Colon (tissue), 2 donors: Measurements from ENCODE around the gene SNX20.

Experiments used
- FAIRE-seq: peaks from 2 replicates; lab custom pipeline; 2012; peaks lifted over from hg19 to GRCh38; lab: Jason Lieb, UNC
- donor health status: control.
- donor health status: control.

SNX20 gene

GRCh38 chr16:50657241-50657640, 23.9 kb downstream of the SNX20 start:
- FAIRE-seq: no peak

- no peak for FAIRE-seq
Measured at GRCh38 chr16:50655558-50656055, 25.5 kb downstream of the SNX20 start.

- no peak for FAIRE-seq
Measured at GRCh38 chr16:50653633-50654519, 27.2 kb downstream of the SNX20 start.

- no peak for FAIRE-seq
Measured at GRCh38 chr16:50652836-50653425, 28.2 kb downstream of the SNX20 start.

GRCh38 chr16:50651835-50652438, 29.2 kb downstream of the SNX20 start:
- FAIRE-seq: no peak

GRCh38 chr16:50646345-50646744, 34.8 kb downstream of the SNX20 start:
- no peak for FAIRE-seq

- no peak for FAIRE-seq
Measured at GRCh38 chr16:50645563-50646220, 35.4 kb downstream of the SNX20 start.

GRCh38 chr16:50644729-50645128, 36.4 kb downstream of the SNX20 start:
- FAIRE-seq: no peak

- no peak for FAIRE-seq
Measured at GRCh38 chr16:50644245-50644644, 36.9 kb downstream of the SNX20 start.

- FAIRE-seq: no peak
Measured at GRCh38 chr16:50643192-50643591, 37.9 kb downstream of the SNX20 start.

GRCh38 chr16:50642349-50642748, 38.8 kb downstream of the SNX20 start:
- FAIRE-seq: no peak

- no peak for FAIRE-seq
Measured at GRCh38 chr16:50641818-50642187, 39.3 kb downstream of the SNX20 start.

GRCh38 chr16:50640919-50641817, 39.9 kb downstream of the SNX20 start:
- FAIRE-seq: no peak

- no peak for FAIRE-seq
Measured at GRCh38 chr16:50640391-50640790, 40.7 kb downstream of the SNX20 start.

- no peak for FAIRE-seq
Measured at GRCh38 chr16:50638816-50639670, 42.1 kb downstream of the SNX20 start.

GRCh38 chr16:50637716-50638602, 43.2 kb downstream of the SNX20 start:
- FAIRE-seq: no peak

GRCh38 chr16:50636753-50637374, 44.2 kb downstream of the SNX20 start:
- no peak for FAIRE-seq

- no peak for FAIRE-seq
Measured at GRCh38 chr16:50635505-50636392, 45.4 kb downstream of the SNX20 start.
